ENCODE data around the gene WDR91. TPM values are rescaled to one million over a fixed set of nuclear protein-coding genes. Genes with fewer than 3 reads are reported as not detected.

The WDR91 gene
- polyA plus RNA-seq, 1 experiment, result 6.3 TPM

- no peak for DNase-seq (ENCODE audit: low read depth, low spot score)
- no peak overlapping the region for H3K27ac ChIP-seq (ENCODE audit: low read depth, low read length)
- POLR2A ChIA-PET, result no interaction called here
- TF ChIP-seq CTCF (IDR thresholded peaks at IDR 0.05; ENCODE audit: low read depth, low read length), result no peak
- CTCF ChIA-PET, result no interaction called here
- no peaks in the 10 kb centered on the region for H3K27me3 ChIP-seq (ENCODE audit: control insufficient read depth, insufficient read depth, low read length)
- H3K9me3 ChIP-seq (ENCODE audit: control insufficient read depth, insufficient read depth, low read length), result peaks cover 22% of the 10 kb centered on the region
- H3K4me3 ChIP-seq (ENCODE audit: low read depth, low read length), result no peak overlapping the region
These were observed 25.7 kb downstream of the WDR91 start for GRCh38 chr7:135185471-135186260.

GRCh38 chr7:135184254-135184841 lies 27.0 kb downstream of the WDR91 start:
- no peak for DNase-seq (ENCODE audit: low read depth, low spot score)
- CTCF ChIA-PET, result no interaction called here
- Histone ChIP-seq H3K9me3 (ENCODE audit: control insufficient read depth, insufficient read depth, low read length) (peaks cover 28% of the 10 kb centered on the region), H3K27ac (ENCODE audit: low read depth, low read length) (no peak overlapping the region), H3K27me3 (ENCODE audit: control insufficient read depth, insufficient read depth, low read length) (no peaks in the 10 kb centered on the region), H3K4me3 (ENCODE audit: low read depth, low read length) (no peak overlapping the region)
- no peak for TF ChIP-seq CTCF (IDR thresholded peaks at IDR 0.05; ENCODE audit: low read depth, low read length)
- POLR2A ChIA-PET, result no interaction called here

- no peak for DNase-seq (ENCODE audit: low read depth, low spot score)
- ChIA-PET CTCF (interaction anchor here (2.4 kb wide), 1 partner anchor 13 kb away, joined by 7 read pairs; the partner anchor contains the start of gene CYREN), POLR2A (no interaction called here)
- TF ChIP-seq CTCF (IDR thresholded peaks at IDR 0.05; ENCODE audit: low read depth, low read length), result no peak
- H3K27me3 ChIP-seq (ENCODE audit: control insufficient read depth, insufficient read depth, low read length), result no peaks in the 10 kb centered on the region
- H3K9me3 ChIP-seq (ENCODE audit: control insufficient read depth, insufficient read depth, low read length), result peaks cover 32% of the 10 kb centered on the region
- no peak overlapping the region for H3K4me3 ChIP-seq (ENCODE audit: low read depth, low read length)
- no peak overlapping the region for H3K27ac ChIP-seq (ENCODE audit: low read depth, low read length)
These were observed 27.8 kb downstream of the WDR91 start for GRCh38 chr7:135183478-135183877.

GRCh38 chr7:135181929-135182678 lies 29.2 kb downstream of the WDR91 start:
- Histone ChIP-seq H3K27me3 (ENCODE audit: control insufficient read depth, insufficient read depth, low read length) (no peaks in the 10 kb centered on the region), H3K9me3 (ENCODE audit: control insufficient read depth, insufficient read depth, low read length) (peaks cover 32% of the 10 kb centered on the region), H3K4me3 (ENCODE audit: low read depth, low read length) (no peak overlapping the region), H3K27ac (ENCODE audit: low read depth, low read length) (no peak overlapping the region)
- no peak for TF ChIP-seq CTCF (IDR thresholded peaks at IDR 0.05; ENCODE audit: low read depth, low read length)
- no peak for DNase-seq (ENCODE audit: low read depth, low spot score)
- ChIA-PET CTCF (interaction anchor here (2.4 kb wide), 1 partner anchor 11 kb away, joined by 7 read pairs; the partner anchor contains the start of gene CYREN), POLR2A (no interaction called here)
